ENCODE data around the gene MPRIP.
"Not testable (repeated sequence)": the region's sequence is repeated elsewhere in the genome, so short reads cannot be mapped to it uniquely, and the experiment has no call there.

Gene MPRIP

DNA sequence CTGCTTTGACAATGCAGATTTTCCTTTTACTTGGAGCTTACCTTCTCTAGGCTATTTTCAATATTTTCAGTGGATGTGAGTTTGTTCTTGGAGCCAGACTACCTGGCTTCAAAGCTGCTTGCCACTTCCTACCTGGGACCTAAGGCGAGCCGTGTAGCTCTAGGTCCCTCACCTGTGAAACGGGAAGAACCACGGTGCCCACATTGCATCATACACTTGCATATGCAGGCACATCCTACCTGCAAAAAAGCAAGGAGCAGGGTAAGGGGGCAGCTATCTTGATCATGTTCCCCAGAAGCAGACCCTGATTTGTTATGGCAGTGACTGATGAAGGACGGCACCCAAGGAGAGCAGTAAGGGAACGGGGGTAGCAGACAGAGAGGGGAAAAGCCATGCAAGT lies 27.0 kb upstream of the MPRIP start:
- no peaks in the 10 kb centered on the region for H4K20me1 ChIP-seq
- H3K4me3 ChIP-seq = no peak overlapping the region
- H3K27me3 ChIP-seq = no peaks in the 10 kb centered on the region
- peaks cover 78% of the 10 kb centered on the region for H3K4me1 ChIP-seq
- H3K36me3 ChIP-seq = no peaks in the 10 kb centered on the region
- peak overlapping the region; percentile 30; the same call in 1 of the 2 replicates for H3K4me2 ChIP-seq
- no peak overlapping the region for H3K9ac ChIP-seq
- TF ChIP-seq Cebpa-rat (IDR thresholded peaks at IDR 0.05) = no peak
- no peaks in the 10 kb centered on the region for H3K9me3 ChIP-seq
- no peak overlapping the region for H3K27ac ChIP-seq

DNA sequence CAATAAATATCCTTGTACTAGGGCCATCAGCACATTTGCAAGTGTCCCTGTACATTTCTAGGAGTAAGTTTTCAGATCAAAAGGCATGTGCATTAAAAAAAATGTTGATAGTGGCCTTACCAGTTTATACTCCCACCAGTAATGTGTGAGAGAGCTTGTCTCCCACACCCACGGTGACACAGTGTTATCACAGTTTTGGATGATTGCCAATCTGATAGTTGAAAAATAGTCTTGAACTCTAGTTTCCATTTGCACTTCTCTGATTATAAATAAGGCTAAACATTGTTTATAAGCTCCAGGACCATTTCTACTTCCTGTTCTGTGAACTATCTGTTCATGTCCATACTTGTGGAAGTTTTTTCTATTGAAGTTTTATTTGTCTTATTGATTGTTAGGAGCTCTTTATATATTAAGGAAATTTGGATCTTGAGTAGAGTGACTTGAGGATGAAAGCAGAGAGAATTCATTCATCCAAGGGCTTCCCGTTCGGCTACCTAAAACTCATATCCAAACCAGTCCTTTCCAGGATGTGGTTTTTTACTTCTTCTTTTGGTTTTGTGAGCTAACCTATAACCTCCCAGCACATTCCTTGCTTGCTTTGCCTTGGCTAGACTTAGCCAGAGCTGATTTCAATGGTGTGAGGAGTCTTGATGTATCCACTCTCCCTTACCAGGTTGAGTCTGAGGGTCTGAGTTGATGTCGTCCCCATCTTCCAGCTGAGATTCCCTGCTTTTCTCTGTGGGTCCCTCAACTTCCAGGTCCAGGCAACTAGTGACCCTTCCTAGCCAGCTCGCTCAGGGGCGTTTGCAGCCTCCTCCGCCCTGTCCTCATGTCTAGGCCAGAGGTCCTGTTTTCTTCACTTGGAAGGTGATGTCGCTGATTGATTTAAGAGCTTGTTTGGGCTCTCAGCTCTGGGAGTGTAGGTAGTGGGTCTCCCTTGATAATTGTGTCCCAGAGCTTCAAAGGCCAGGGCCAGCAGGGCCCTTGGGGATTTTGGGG lies 25.8 kb upstream of the MPRIP start:
- H3K9ac ChIP-seq, H4K20me1 ChIP-seq, H3K36me3 ChIP-seq, H3K9me3 ChIP-seq, H3K4me3 ChIP-seq, H3K27me3 ChIP-seq: not testable (repeated sequence)
- Histone ChIP-seq H3K4me1 (peaks cover 73% of the 10 kb centered on the region), H3K27ac (peak overlapping the region; percentile 72; the same call in 1 of the 2 replicates), H3K4me2 (peak overlapping the region; percentile 85)

DNA sequence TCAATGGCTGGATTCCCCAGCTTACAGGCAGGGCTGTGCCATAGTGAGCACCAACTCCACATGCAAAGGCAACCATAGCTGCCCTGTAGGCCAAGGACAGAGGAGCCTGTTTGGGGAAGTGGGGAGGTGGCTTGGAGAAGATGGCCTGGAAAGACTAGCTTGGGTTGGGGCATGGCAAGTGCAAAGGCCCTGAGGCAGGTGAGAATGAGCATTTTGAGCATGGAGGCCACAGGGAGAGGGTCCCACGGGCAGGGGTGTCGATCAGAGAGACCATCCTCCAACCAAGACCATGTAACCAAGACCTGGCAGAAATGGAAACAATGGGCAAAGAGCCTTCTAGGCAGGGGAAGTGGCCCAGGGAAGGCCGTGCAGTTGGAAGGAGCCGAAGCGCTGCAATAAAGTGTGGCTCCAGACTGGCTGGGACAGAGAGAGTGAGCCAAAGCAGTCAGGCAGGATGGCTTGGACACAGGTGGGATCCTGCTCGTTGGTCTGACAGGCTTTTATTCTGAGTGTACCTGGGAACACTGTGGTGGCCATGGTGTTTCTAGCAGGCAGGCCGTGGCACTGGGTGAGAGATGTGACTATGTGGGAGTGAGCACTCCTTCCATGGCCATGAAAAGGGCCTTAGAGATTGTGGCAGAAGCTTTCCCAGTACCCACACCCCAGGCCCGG lies 24.8 kb upstream of the MPRIP start:
- peak overlapping the region; percentile 48; the same call in 1 of the 2 replicates for H3K9ac ChIP-seq
- peaks cover 69% of the 10 kb centered on the region for H3K4me1 ChIP-seq
- no peaks in the 10 kb centered on the region for H3K27me3 ChIP-seq
- H3K36me3 ChIP-seq = no peaks in the 10 kb centered on the region
- peak overlapping the region; percentile 72 for H3K27ac ChIP-seq
- no peaks in the 10 kb centered on the region for H4K20me1 ChIP-seq
- peak overlapping the region; percentile 85 for H3K4me2 ChIP-seq
- no peaks in the 10 kb centered on the region for H3K9me3 ChIP-seq
- no peak overlapping the region for H3K4me3 ChIP-seq
- TF ChIP-seq Cebpa-rat (IDR thresholded peaks at IDR 0.05) = no peak

GRCh38 chr17:17018021-17018441 lies 24.2 kb upstream of the MPRIP start:
- TF ChIP-seq Cebpa-rat (IDR thresholded peaks at IDR 0.05) = no peak
- no peaks in the 10 kb centered on the region for H4K20me1 ChIP-seq
- H3K27me3 ChIP-seq = no peaks in the 10 kb centered on the region
- no peaks in the 10 kb centered on the region for H3K36me3 ChIP-seq
- H3K4me2 ChIP-seq = peak overlapping the region; percentile 85
- peaks cover 65% of the 10 kb centered on the region for H3K4me1 ChIP-seq
- H3K27ac ChIP-seq = peak overlapping the region; percentile 72
- H3K4me3 ChIP-seq = no peak overlapping the region
- peak overlapping the region; percentile 48; the same call in 1 of the 2 replicates for H3K9ac ChIP-seq
- H3K9me3 ChIP-seq = no peaks in the 10 kb centered on the region

DNA sequence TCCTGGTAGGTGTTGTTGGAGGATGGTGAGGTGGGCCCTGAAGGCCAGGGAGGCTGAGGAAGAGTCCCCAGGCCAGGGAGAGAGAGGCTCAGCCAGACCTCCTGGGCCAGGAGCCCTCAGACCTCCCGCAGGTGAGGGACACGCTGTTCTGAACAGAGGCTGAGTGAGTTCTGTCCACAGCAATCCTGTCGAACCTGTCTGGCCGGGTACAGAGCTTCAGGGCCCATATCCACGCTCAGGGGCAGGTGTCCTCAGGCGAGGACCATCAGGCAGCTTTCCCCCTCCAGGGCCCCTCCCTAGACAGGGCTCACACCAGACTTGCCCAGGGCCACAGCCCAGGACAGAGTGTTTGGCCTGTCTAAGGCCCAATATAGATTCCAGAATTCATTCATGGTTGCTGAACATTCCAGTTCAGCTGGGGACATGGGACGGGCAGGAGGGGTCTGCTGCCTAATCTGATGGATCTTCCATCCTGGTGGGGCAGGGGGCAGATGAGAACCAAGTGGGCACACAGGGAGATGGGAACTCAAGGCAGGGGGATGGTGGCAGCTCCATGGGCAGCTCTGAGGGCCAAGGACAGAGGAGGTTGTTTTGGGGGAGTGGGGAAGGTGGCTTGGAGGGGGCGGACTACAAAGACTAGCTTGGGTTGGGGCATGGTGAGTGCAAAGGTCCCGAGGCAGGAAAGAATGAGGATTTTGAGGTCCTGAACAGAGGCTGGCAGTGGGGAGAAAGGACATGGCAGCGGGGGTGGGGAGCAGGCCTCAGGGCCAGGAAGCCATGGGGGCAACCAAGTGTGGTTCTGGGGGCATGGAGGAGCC lies 23.4 kb upstream of the MPRIP start:
- peak overlapping the region; percentile 72 for H3K27ac ChIP-seq
- no peaks in the 10 kb centered on the region for H4K20me1 ChIP-seq
- H3K9me3 ChIP-seq = no peaks in the 10 kb centered on the region
- no peak overlapping the region for H3K4me3 ChIP-seq
- H3K9ac ChIP-seq = no peak overlapping the region
- H3K4me2 ChIP-seq = peak overlapping the region; percentile 85
- TF ChIP-seq Cebpa-rat (IDR thresholded peaks at IDR 0.05) = no peak
- H3K27me3 ChIP-seq = no peaks in the 10 kb centered on the region
- peaks cover 63% of the 10 kb centered on the region for H3K4me1 ChIP-seq
- H3K36me3 ChIP-seq = no peaks in the 10 kb centered on the region

- Histone ChIP-seq H3K27ac (no peak overlapping the region; the same call in 1 of the 2 replicates), H3K4me1 (peaks cover 60% of the 10 kb centered on the region), H3K9me3 (no peaks in the 10 kb centered on the region), H4K20me1 (no peaks in the 10 kb centered on the region), H3K4me2 (no peak overlapping the region; the same call in 1 of the 2 replicates), H3K4me3 (no peak overlapping the region), H3K36me3 (no peaks in the 10 kb centered on the region), H3K9ac (no peak overlapping the region), H3K27me3 (no peaks in the 10 kb centered on the region)
- no peak for TF ChIP-seq Cebpa-rat (IDR thresholded peaks at IDR 0.05)
Observed at GRCh38 chr17:17019430-17019762, 22.9 kb upstream of the MPRIP start.

DNA sequence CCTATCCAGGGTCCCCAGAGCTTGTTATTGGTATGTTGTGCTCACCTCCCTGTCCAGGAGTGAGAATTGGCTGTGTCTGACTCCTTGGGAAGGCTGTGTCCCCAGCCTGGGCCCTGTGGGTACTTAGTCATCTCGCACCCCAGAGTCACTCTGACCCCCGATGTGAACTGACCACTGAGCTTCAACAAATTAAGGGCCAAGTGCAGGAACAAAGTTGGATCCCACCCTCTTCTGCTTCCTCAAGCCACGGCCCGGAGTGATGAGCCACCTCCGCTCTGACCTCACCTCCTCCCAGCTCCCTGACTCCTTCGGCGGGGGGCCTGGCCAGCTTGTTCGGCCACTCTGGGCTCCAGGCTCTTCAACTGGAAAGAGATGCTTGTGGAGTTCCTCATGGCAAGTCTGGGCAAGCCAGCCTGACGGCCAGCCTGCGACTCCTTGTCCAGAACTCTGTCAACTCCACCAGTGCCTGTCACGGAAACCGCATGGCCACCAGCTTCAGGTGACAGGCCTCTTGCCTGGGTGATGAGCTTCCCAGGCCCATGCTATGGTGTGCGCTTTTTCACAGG lies 22.3 kb upstream of the MPRIP start:
- Histone ChIP-seq H3K9ac (no peak overlapping the region), H4K20me1 (no peaks in the 10 kb centered on the region), H3K36me3 (no peaks in the 10 kb centered on the region), H3K4me2 (no peak overlapping the region), H3K27me3 (no peaks in the 10 kb centered on the region), H3K4me1 (peaks cover 60% of the 10 kb centered on the region), H3K9me3 (no peaks in the 10 kb centered on the region), H3K4me3 (no peak overlapping the region), H3K27ac (no peak overlapping the region)
- TF ChIP-seq Cebpa-rat (IDR thresholded peaks at IDR 0.05) = no peak

GRCh38 chr17:17020821-17021193 lies 21.4 kb upstream of the MPRIP start:
- no peaks in the 10 kb centered on the region for H3K27me3 ChIP-seq
- H3K4me1 ChIP-seq = peaks cover 60% of the 10 kb centered on the region
- no peaks in the 10 kb centered on the region for H4K20me1 ChIP-seq
- H3K9ac ChIP-seq = no peak overlapping the region
- H3K4me2 ChIP-seq = no peak overlapping the region
- no peak overlapping the region for H3K27ac ChIP-seq
- no peak overlapping the region for H3K4me3 ChIP-seq
- H3K9me3 ChIP-seq = no peaks in the 10 kb centered on the region
- TF ChIP-seq Cebpa-rat (IDR thresholded peaks at IDR 0.05) = no peak
- H3K36me3 ChIP-seq = no peaks in the 10 kb centered on the region

GRCh38 chr17:17021194-17021863 lies 20.9 kb upstream of the MPRIP start:
- Histone ChIP-seq H3K27ac (no peak overlapping the region), H3K9ac (no peak overlapping the region), H3K4me2 (no peak overlapping the region), H3K4me1 (peaks cover 60% of the 10 kb centered on the region), H3K9me3 (no peaks in the 10 kb centered on the region), H3K27me3 (no peaks in the 10 kb centered on the region), H4K20me1 (no peaks in the 10 kb centered on the region), H3K4me3 (no peak overlapping the region), H3K36me3 (no peaks in the 10 kb centered on the region)
- TF ChIP-seq Cebpa-rat (IDR thresholded peaks at IDR 0.05) = no peak

Measured in BLaER1 (cell line).